ENCODE measurements around the gene AGTR2. TPM values are rescaled to one million over a fixed set of nuclear protein-coding genes. Genes with fewer than 3 reads are reported as not detected.
A peak's percentile ranks its signal among the peaks of the same experiment; 100 is the strongest.
"Not testable (repeated sequence)": the region's sequence is repeated elsewhere in the genome, so short reads cannot be mapped to it uniquely, and the experiment has no call there.

Gene AGTR2, protein sequence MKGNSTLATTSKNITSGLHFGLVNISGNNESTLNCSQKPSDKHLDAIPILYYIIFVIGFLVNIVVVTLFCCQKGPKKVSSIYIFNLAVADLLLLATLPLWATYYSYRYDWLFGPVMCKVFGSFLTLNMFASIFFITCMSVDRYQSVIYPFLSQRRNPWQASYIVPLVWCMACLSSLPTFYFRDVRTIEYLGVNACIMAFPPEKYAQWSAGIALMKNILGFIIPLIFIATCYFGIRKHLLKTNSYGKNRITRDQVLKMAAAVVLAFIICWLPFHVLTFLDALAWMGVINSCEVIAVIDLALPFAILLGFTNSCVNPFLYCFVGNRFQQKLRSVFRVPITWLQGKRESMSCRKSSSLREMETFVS
- not detected in 2 replicates for total RNA-seq

- DNase-seq (ENCODE audit: low read depth), result no peak
These were observed at the start of gene AGTR2 for GRCh38 chrX:116170511-116170910. AGTR2 (plus strand) TSS chrX:116170744; CDS start chrX:116172281, 1,537 bp downstream.

DNA sequence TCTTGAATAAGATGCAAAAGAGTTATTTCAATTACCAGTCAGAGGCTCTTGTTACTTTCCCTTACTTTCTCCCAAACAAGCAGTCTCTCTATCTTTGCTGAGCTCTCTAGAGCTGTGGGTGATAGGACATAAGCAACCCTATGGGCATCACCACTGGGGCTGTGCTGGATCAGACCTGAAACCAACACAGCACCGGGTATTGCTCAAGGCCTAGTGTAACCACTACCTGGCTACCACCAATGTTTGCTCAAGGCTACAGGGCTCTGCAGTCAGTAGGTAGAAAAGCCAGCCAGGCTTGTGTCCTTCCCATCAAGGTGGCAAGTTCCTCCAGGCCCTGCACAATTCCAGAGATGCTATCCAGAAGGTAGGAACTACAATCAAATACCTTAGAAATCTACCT, 35.3 kb upstream of the AGTR2 start:
- no peak for DNase-seq (ENCODE audit: low read depth)

- not testable (repeated sequence) for DNase-seq (ENCODE audit: low read depth)
These were observed 29.3 kb upstream of the AGTR2 start for GRCh38 chrX:116141270-116141669.

GRCh38 chrX:116142976-116143375, 27.6 kb upstream of the AGTR2 start:
- no peak for DNase-seq (ENCODE audit: low read depth)

- no peak for DNase-seq (ENCODE audit: low read depth)
These were observed 2.4 kb downstream of the AGTR2 start for GRCh38 chrX:116172976-116173375.

DNA sequence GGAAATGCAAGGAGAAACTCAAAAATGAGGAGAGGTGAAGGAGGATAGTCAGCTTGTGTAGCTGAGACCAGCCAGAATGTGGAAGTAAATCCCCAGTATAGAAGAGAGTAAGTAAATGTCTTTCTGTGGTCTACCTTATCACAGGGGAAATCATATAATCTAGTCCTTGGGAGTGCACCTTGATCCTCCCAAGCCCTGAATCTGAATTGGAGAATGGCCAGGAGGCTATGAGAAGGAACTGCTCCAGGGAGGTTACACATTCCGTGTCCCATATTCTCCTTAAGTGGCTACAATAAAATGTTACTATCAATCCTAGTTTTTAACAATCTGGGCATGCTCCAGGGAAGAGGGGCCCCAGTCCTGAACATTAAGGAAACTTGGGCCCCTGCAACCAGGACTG, 10.8 kb downstream of the AGTR2 start:
- DNase-seq (ENCODE audit: low read depth), result no peak

GRCh38 chrX:116185163-116185562, 14.6 kb downstream of the AGTR2 start:
- no peak for DNase-seq (ENCODE audit: low read depth)

- DNase-seq (ENCODE audit: low read depth), result no peak
These were observed 24.1 kb downstream of the AGTR2 start for GRCh38 chrX:116194649-116195048.

DNA sequence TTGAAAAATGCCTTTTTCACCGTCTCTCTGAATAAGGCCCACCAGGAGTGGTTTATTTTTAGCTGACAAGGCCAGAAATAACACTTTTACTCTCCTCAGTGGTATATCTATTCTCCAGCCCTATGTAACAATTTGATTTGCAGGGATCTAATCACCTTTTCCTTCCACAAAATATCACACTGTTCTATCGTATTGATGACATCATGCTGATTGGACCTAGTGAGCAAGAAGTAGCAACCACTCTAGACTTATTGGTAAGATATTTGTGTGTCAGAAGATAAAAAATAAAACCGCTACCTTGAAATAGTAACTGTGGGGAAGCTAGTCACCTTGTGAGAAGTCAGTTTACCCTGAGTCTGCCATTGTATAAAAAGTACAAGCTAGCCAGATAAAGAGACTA, 27.7 kb downstream of the AGTR2 start:
- DNase-seq (ENCODE audit: low read depth), result no peak

DNA sequence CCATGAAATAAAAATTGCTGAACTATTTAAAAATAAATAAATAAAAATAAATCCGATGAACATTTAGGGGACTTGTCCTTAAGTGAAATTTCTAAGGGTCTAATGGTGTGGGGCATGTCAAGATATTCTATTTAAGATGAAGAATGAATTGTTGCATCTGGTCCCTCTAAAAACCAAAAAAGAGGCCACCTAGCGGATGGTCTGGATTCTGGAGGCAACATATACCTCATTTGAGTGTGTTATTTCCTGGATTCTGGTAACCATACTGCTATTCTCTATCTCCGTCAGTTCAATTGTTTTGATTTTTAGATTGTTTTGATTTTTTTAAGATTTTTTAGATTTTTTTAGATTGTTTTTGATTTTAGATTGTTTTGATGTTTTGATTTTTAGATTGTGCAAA, 28.3 kb downstream of the AGTR2 start:
- DNase-seq (ENCODE audit: low read depth), result no peak

- peak; percentile 17 for DNase-seq (ENCODE audit: low read depth)
These were observed 34.4 kb downstream of the AGTR2 start for GRCh38 chrX:116204932-116205331.

GRCh38 chrX:116213262-116213661, 42.7 kb downstream of the AGTR2 start:
- no peak for DNase-seq (ENCODE audit: low read depth)

- not testable (repeated sequence) for DNase-seq (ENCODE audit: low read depth)
These were observed 46.5 kb downstream of the AGTR2 start for GRCh38 chrX:116217080-116217479.
